ENCODE results near the gene CSMD2. TPM values are rescaled to one million over a fixed set of nuclear protein-coding genes. Genes with fewer than 3 reads are reported as not detected.

Gene CSMD2
- total RNA-seq, 6 experiments from 2014 or later = under 0.01 to 0.19 (median 0.09) TPM; not detected in 1

- DNase-seq (no peak), ATAC-seq (no peak)
- no peak overlapping the region for H3K27ac ChIP-seq
- H3K36me3 ChIP-seq = no peaks in the 10 kb centered on the region
- intact Hi-C loops (cut with DNase I) = no loop called here
- no peak overlapping the region for H3K4me3 ChIP-seq
- no peak for TF ChIP-seq POLR2A (IDR thresholded peaks at IDR 0.05)
- TF ChIP-seq, protein P1, sequence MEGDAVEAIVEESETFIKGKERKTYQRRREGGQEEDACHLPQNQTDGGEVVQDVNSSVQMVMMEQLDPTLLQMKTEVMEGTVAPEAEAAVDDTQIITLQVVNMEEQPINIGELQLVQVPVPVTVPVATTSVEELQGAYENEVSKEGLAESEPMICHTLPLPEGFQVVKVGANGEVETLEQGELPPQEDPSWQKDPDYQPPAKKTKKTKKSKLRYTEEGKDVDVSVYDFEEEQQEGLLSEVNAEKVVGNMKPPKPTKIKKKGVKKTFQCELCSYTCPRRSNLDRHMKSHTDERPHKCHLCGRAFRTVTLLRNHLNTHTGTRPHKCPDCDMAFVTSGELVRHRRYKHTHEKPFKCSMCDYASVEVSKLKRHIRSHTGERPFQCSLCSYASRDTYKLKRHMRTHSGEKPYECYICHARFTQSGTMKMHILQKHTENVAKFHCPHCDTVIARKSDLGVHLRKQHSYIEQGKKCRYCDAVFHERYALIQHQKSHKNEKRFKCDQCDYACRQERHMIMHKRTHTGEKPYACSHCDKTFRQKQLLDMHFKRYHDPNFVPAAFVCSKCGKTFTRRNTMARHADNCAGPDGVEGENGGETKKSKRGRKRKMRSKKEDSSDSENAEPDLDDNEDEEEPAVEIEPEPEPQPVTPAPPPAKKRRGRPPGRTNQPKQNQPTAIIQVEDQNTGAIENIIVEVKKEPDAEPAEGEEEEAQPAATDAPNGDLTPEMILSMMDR (IDR thresholded peaks at IDR 0.05) = no peak
- 67% methylated on average over 9 of the region's 13 CpGs for WGBS (ENCODE audit: insufficient coverage, low coverage, low lambda C conversion rate, missing lambda C conversion rate)
- no peaks in the 10 kb centered on the region for H3K9me3 ChIP-seq
- no peaks in the 10 kb centered on the region for H3K4me1 ChIP-seq
- no peaks in the 10 kb centered on the region for H3K27me3 ChIP-seq
Observed at GRCh38 chr1:33984906-33985565, 180.0 kb downstream of the CSMD2 start.

- H3K27ac ChIP-seq = no peak overlapping the region
- H3K9me3 ChIP-seq = no peaks in the 10 kb centered on the region
- TF ChIP-seq POLR2A (IDR thresholded peaks at IDR 0.05) = no peak
- TF ChIP-seq, protein P1 (IDR thresholded peaks at IDR 0.05) = no peak
- ATAC-seq (no peak), DNase-seq (no peak)
- intact Hi-C loops (cut with DNase I) = no loop called here
- no peaks in the 10 kb centered on the region for H3K4me1 ChIP-seq
- H3K36me3 ChIP-seq = no peaks in the 10 kb centered on the region
- H3K27me3 ChIP-seq = no peaks in the 10 kb centered on the region
- WGBS (ENCODE audit: insufficient coverage, low coverage, low lambda C conversion rate, missing lambda C conversion rate) = 58% methylated on average over 5 of the region's 5 CpGs
- H3K4me3 ChIP-seq = no peak overlapping the region
Observed at GRCh38 chr1:33982419-33982818, 182.6 kb downstream of the CSMD2 start.

DNA sequence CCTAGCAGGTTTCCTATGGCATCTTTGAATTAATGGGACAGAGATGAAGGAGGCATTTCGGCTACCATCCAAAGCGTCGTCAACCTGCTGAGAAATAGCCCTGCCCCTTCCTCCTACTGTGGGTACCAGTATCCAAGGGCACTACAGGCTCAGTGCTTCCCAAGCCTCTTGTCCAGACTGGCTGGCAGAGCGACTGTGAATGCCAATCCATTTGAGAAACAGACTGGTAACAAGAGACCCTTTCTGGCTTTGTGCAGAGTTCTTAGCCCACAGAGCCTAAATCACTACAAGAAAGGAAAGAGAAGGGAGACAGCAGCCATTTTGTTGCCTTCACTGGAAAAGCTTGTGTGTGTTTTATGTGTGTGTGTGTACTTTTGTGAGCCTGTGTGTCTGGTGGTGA lies 185.7 kb downstream of the CSMD2 start:
- H3K9me3 ChIP-seq = no peaks in the 10 kb centered on the region
- no peaks in the 10 kb centered on the region for H3K27me3 ChIP-seq
- DNase-seq = no peak
- no peaks in the 10 kb centered on the region for H3K36me3 ChIP-seq
- 36% methylated on average over 4 of the region's 4 CpGs for WGBS (ENCODE audit: insufficient coverage, low coverage, low lambda C conversion rate, missing lambda C conversion rate)
- no peak for ATAC-seq
- intact Hi-C loops (cut with DNase I) = no loop called here
- TF ChIP-seq, protein P1 (IDR thresholded peaks at IDR 0.05) = no peak
- TF ChIP-seq POLR2A (IDR thresholded peaks at IDR 0.05) = no peak
- no peak overlapping the region for H3K27ac ChIP-seq
- no peaks in the 10 kb centered on the region for H3K4me1 ChIP-seq
- H3K4me3 ChIP-seq = no peak overlapping the region

DNA sequence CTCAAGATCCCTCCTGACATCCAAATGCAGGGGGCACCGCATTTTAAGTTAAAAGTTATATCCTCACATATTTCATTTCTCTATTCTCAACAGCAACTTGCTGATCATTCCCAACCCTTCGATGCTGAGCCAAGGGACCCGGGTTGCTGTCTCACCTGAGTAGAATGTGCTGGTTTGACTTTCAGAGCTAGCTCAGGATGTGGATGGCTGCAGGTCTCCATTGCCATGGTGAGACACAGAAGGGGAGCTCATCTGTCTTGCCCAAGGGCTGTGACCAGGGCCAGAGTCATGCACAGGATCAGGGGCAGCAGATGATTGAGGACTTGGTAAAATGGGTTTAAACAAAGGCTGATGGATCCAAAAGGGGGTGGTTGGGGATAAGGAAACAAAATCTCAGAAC lies 189.1 kb downstream of the CSMD2 start:
- ATAC-seq (no peak), DNase-seq (no peak)
- no peaks in the 10 kb centered on the region for H3K27me3 ChIP-seq
- TF ChIP-seq, protein P1 (IDR thresholded peaks at IDR 0.05) = no peak
- no peak for TF ChIP-seq POLR2A (IDR thresholded peaks at IDR 0.05)
- H3K4me1 ChIP-seq = no peaks in the 10 kb centered on the region
- H3K4me3 ChIP-seq = no peak overlapping the region
- H3K9me3 ChIP-seq = no peaks in the 10 kb centered on the region
- WGBS (ENCODE audit: insufficient coverage, low coverage, low lambda C conversion rate, missing lambda C conversion rate) = 74% methylated on average over 3 of the region's 3 CpGs
- intact Hi-C loops (cut with DNase I) = no loop called here
- H3K36me3 ChIP-seq = no peaks in the 10 kb centered on the region
- no peak overlapping the region for H3K27ac ChIP-seq
